HEK293 (cell line): ENCODE results near the gene ABCG8.

Experiments used
- CTCF ChIA-PET: fragments of 350-600 bp; formaldehyde crosslinking; extraction: SDS; loops from one replicate; lab custom pipeline; 2021; ENCODE audit warnings: antibody characterized with exemption; lab: Yijun Ruan, JAX
- POLR2A ChIA-PET: fragments of 300-600 bp; formaldehyde crosslinking; extraction: SDS; loops from one replicate; lab custom pipeline; 2020; ENCODE audit warnings: antibody characterized with exemption, inconsistent platforms; lab: Yijun Ruan, JAX
- H3K27ac ChIP-seq: fragments of 200-500 bp; sonication (Bioruptor generic); 2 replicates; pipeline ENCODE4 v1.5.1; 2014; ENCODE audit warnings: low read depth, low read length, control low read depth, inconsistent platforms; ENCODE audit errors: extremely low read depth
- H3K36me3 ChIP-seq, 2 experiments: fragments of 200-500 bp in 1 of 2; sonication (Bioruptor generic) in 1 of 2; 1 replicate in 1 of 2; 2 replicates in 1 of 2; pipeline ENCODE4 v1.5.1; 2014 to 2017; ENCODE audit warnings: inconsistent platforms in 2 of 2, low read length in 2 of 2; ENCODE audit not compliant: control insufficient read depth in 2 of 2, insufficient read depth in 1 of 2
- H3K4me1 ChIP-seq: fragments of 200-500 bp; sonication (Bioruptor generic); 2 replicates; pipeline ENCODE4 v1.5.1; 2014; ENCODE audit warnings: mild to moderate bottlenecking, low read length, inconsistent platforms; ENCODE audit not compliant: control insufficient read depth, insufficient read depth
- H3K4me3 ChIP-seq: 2 replicates; pipeline ENCODE4 v1.5.1; 2011; ENCODE audit warnings: low read depth, mild to moderate bottlenecking, control low read depth, low read length, moderate library complexity
- H3K9me3 ChIP-seq: fragments of 200-500 bp; sonication (Bioruptor generic); 2 replicates; pipeline ENCODE4 v1.5.1; 2014; ENCODE audit warnings: low read depth, low read length, inconsistent platforms; ENCODE audit not compliant: control insufficient read depth, insufficient read depth
- MEIS1 ChIP-seq: sonication (generic); formaldehyde crosslinking; IDR thresholded peaks from 2 replicates; pipeline ENCODE4 v1.8.1; 2022; ENCODE audit warnings: missing genetic modification reagents, mild to moderate bottlenecking, borderline replicate concordance
- MYNN ChIP-seq: fragments of 450-650 bp; formaldehyde crosslinking; IDR thresholded peaks from 2 replicates; pipeline ENCODE4 v1.5.1; 2016; ENCODE audit warnings: missing biosample characterization, missing genetic modification characterization, borderline replicate concordance
- RBAK ChIP-seq: fragments of 450-650 bp; formaldehyde crosslinking; IDR thresholded peaks from 2 replicates; pipeline ENCODE4 v1.5.1; 2016; ENCODE audit warnings: missing biosample characterization, missing genetic modification characterization
- REST ChIP-seq: fragments of 450-650 bp; formaldehyde crosslinking; IDR thresholded peaks from 2 replicates; pipeline ENCODE4 v1.5.1; 2016; ENCODE audit warnings: missing biosample characterization, missing genetic modification characterization
- SP2 ChIP-seq: fragments of 450-650 bp; formaldehyde crosslinking; IDR thresholded peaks from 2 replicates; pipeline ENCODE4 v1.5.1; 2016; ENCODE audit warnings: missing biosample characterization, missing genetic modification characterization
- YY1 ChIP-seq: fragments of 450-650 bp; formaldehyde crosslinking; IDR thresholded peaks from 2 replicates; pipeline ENCODE4 v1.5.1; 2018; ENCODE audit warnings: missing biosample characterization, missing genetic modification characterization
- ZEB2 ChIP-seq: fragments of 450-650 bp; formaldehyde crosslinking; IDR thresholded peaks from 2 replicates; pipeline ENCODE4 v1.5.1; 2016; ENCODE audit warnings: missing biosample characterization, missing genetic modification characterization
- ZFHX2 ChIP-seq: fragments of 450-650 bp; formaldehyde crosslinking; conservative IDR thresholded peaks from 2 replicates; pipeline ENCODE4 v1.5.1; 2016; ENCODE audit warnings: missing biosample characterization, missing genetic modification characterization
- ZFP37 ChIP-seq: fragments of 450-650 bp; formaldehyde crosslinking; IDR thresholded peaks from 2 replicates; pipeline ENCODE4 v1.5.1; 2016; ENCODE audit warnings: missing biosample characterization, missing genetic modification characterization
- ZIC2 ChIP-seq: fragments of 450-650 bp; formaldehyde crosslinking; IDR thresholded peaks from 2 replicates; pipeline ENCODE4 v1.5.1; 2016; ENCODE audit warnings: missing biosample characterization, missing genetic modification characterization
- ZNF10 ChIP-seq: fragments of 450-650 bp; formaldehyde crosslinking; IDR thresholded peaks from 2 replicates; pipeline ENCODE4 v1.5.1; 2017; ENCODE audit warnings: missing biosample characterization, missing genetic modification characterization
- ZNF132 ChIP-seq: fragments of 450-650 bp; formaldehyde crosslinking; IDR thresholded peaks from 2 replicates; pipeline ENCODE4 v1.5.1; 2017; ENCODE audit warnings: missing biosample characterization, missing genetic modification characterization, borderline replicate concordance
- ZNF138 ChIP-seq: fragments of 450-650 bp; formaldehyde crosslinking; IDR thresholded peaks from 2 replicates; pipeline ENCODE4 v1.5.1; 2016; ENCODE audit warnings: missing biosample characterization, missing genetic modification characterization, borderline replicate concordance
- ZNF155 ChIP-seq: fragments of 450-650 bp; formaldehyde crosslinking; IDR thresholded peaks from 2 replicates; pipeline ENCODE4 v1.5.1; 2016; ENCODE audit warnings: missing biosample characterization, missing genetic modification characterization
- ZNF2 ChIP-seq: fragments of 450-650 bp; formaldehyde crosslinking; IDR thresholded peaks from 2 replicates; pipeline ENCODE4 v1.5.1; 2016; ENCODE audit warnings: missing biosample characterization, missing genetic modification characterization
- ZNF211 ChIP-seq: fragments of 450-650 bp; formaldehyde crosslinking; IDR thresholded peaks from 2 replicates; pipeline ENCODE4 v1.5.1; 2016; ENCODE audit warnings: low read depth, missing biosample characterization, missing genetic modification characterization
- ZNF266 ChIP-seq: fragments of 450-650 bp; formaldehyde crosslinking; IDR thresholded peaks from 2 replicates; pipeline ENCODE4 v1.5.1; 2016; ENCODE audit warnings: missing biosample characterization, missing genetic modification characterization, low read depth
- ZNF302 ChIP-seq: fragments of 450-650 bp; formaldehyde crosslinking; IDR thresholded peaks from 2 replicates; pipeline ENCODE4 v1.5.1; 2016; ENCODE audit warnings: missing biosample characterization, missing genetic modification characterization, low read depth
- ZNF394 ChIP-seq: fragments of 450-650 bp; formaldehyde crosslinking; IDR thresholded peaks from 2 replicates; pipeline ENCODE4 v1.5.1; 2016; ENCODE audit warnings: missing biosample characterization, missing genetic modification characterization, mild to moderate bottlenecking, moderate library complexity, borderline replicate concordance
- ZNF416 ChIP-seq: fragments of 450-650 bp; formaldehyde crosslinking; IDR thresholded peaks from 2 replicates; pipeline ENCODE4 v1.5.1; 2016; ENCODE audit warnings: missing biosample characterization, missing genetic modification characterization
- ZNF426 ChIP-seq: fragments of 450-650 bp; formaldehyde crosslinking; IDR thresholded peaks from 2 replicates; pipeline ENCODE4 v1.5.1; 2017; ENCODE audit warnings: missing biosample characterization, missing genetic modification characterization, mild to moderate bottlenecking, inconsistent platforms, moderate library complexity
- ZNF433 ChIP-seq: fragments of 450-650 bp; formaldehyde crosslinking; IDR thresholded peaks from 2 replicates; pipeline ENCODE4 v1.5.1; 2016; ENCODE audit warnings: missing biosample characterization, missing genetic modification characterization, low read depth
- ZNF48 ChIP-seq: fragments of 450-650 bp; formaldehyde crosslinking; IDR thresholded peaks from 2 replicates; pipeline ENCODE4 v1.5.1; 2016; ENCODE audit warnings: missing biosample characterization, missing genetic modification characterization
- ZNF514 ChIP-seq: fragments of 450-650 bp; formaldehyde crosslinking; IDR thresholded peaks from 2 replicates; pipeline ENCODE4 v1.5.1; 2016; ENCODE audit warnings: missing biosample characterization, missing genetic modification characterization
- ZNF561 ChIP-seq: fragments of 450-650 bp; IDR thresholded peaks from 2 replicates; pipeline ENCODE4 v1.5.1; 2018; ENCODE audit warnings: missing biosample characterization, missing genetic modification characterization, borderline replicate concordance
- ZNF596 ChIP-seq: fragments of 450-650 bp; IDR thresholded peaks from 2 replicates; pipeline ENCODE4 v1.5.0; 2018; ENCODE audit warnings: missing biosample characterization, mild to moderate bottlenecking, missing genetic modification characterization, moderate library complexity
- ZNF626 ChIP-seq: fragments of 450-650 bp; sonication (Bioruptor Pico); formaldehyde crosslinking; IDR thresholded peaks from 2 replicates; pipeline ENCODE4 v1.5.1; 2018; ENCODE audit warnings: missing biosample characterization, missing genetic modification characterization, inconsistent platforms
- ZNF660 ChIP-seq: fragments of 450-650 bp; IDR thresholded peaks from 2 replicates; pipeline ENCODE4 v1.5.1; 2018; ENCODE audit warnings: missing biosample characterization, mild to moderate bottlenecking, missing genetic modification characterization
- ZNF664 ChIP-seq: fragments of 450-650 bp; formaldehyde crosslinking; IDR thresholded peaks from 2 replicates; pipeline ENCODE4 v1.5.1; 2016; ENCODE audit warnings: missing biosample characterization, missing genetic modification characterization
- ZNF747 ChIP-seq: fragments of 450-650 bp; formaldehyde crosslinking; IDR thresholded peaks from 2 replicates; pipeline ENCODE4 v1.5.1; 2016; ENCODE audit warnings: missing biosample characterization, missing genetic modification characterization
- ZNF76 ChIP-seq: fragments of 450-650 bp; formaldehyde crosslinking; IDR thresholded peaks from 2 replicates; pipeline ENCODE4; 2016; ENCODE audit warnings: low read depth, missing biosample characterization, missing genetic modification characterization, borderline replicate concordance

ABCG8 gene

GRCh38 chr2:43840965-43841364, 2.2 kb downstream of the ABCG8 start:
- H3K4me1 ChIP-seq: no peaks in the 10 kb centered on the region
- TF ChIP-seq ZIC2 (tag by site-specific recombination) (no peak), ZNF10 (tag by site-specific recombination) (no peak), ZNF416 (tag by site-specific recombination) (no peak), ZNF664 (no peak), ZNF155 (tag by site-specific recombination) (no peak), ZNF626 (tag by site-specific recombination) (no peak), ZNF266 (no peak), ZNF138 (tag by site-specific recombination) (no peak), ZNF211 (tag by site-specific recombination) (no peak), ZFP37 (tag by site-specific recombination) (no peak), ZEB2 (tag by site-specific recombination) (no peak)
- no peak overlapping the region for H3K4me3 ChIP-seq
- CTCF ChIA-PET: interaction anchor here (0.7 kb wide), 1 partner anchor 42 kb away, joined by 4 read pairs; no protein-coding TSS in a partner anchor
- no peak overlapping the region for H3K27ac ChIP-seq
- no peaks in the 10 kb centered on the region for H3K9me3 ChIP-seq
- H3K36me3 ChIP-seq: no peaks in the 10 kb centered on the region
- POLR2A ChIA-PET: no interaction called here

- POLR2A ChIA-PET: no interaction called here
- Histone ChIP-seq H3K4me3 (no peak overlapping the region), H3K27ac (no peak overlapping the region), H3K4me1 (no peaks in the 10 kb centered on the region), H3K36me3 (no peaks in the 10 kb centered on the region), H3K9me3 (no peaks in the 10 kb centered on the region)
- TF ChIP-seq ZNF596 (tag by site-specific recombination) (no peak), ZNF626 (tag by site-specific recombination) (no peak), ZNF2 (tag by site-specific recombination) (no peak), ZNF514 (tag by site-specific recombination) (no peak), ZNF561 (tag by site-specific recombination) (no peak), SP2 (tag by site-specific recombination) (no peak), ZNF302 (tag by site-specific recombination) (no peak), ZNF76 (tag by site-specific recombination) (no peak)
- CTCF ChIA-PET: interaction anchor here (0.7 kb wide), 1 partner anchor 8 kb away, joined by 3 read pairs; no protein-coding TSS in a partner anchor
Measured at GRCh38 chr2:43841949-43842865, 3.4 kb downstream of the ABCG8 start.

- H3K9me3 ChIP-seq: no peaks in the 10 kb centered on the region
- H3K4me1 ChIP-seq: no peaks in the 10 kb centered on the region
- CTCF ChIA-PET: no interaction called here
- H3K27ac ChIP-seq: no peak overlapping the region
- POLR2A ChIA-PET: no interaction called here
- no peaks in the 10 kb centered on the region for H3K36me3 ChIP-seq
- no peak overlapping the region for H3K4me3 ChIP-seq
- TF ChIP-seq ZNF747 (tag by site-specific recombination): no peak
- TF ChIP-seq REST (tag by site-specific recombination): no peak
- TF ChIP-seq MEIS1 (CRISPR knock-in tag): no peak
- TF ChIP-seq ZNF394 (tag by site-specific recombination): no peak
- TF ChIP-seq MYNN (tag by site-specific recombination): no peak
- TF ChIP-seq YY1 (tag by site-specific recombination): no peak
- no peak for TF ChIP-seq ZNF48
- no peak for TF ChIP-seq ZFHX2 (tag by site-specific recombination)
- TF ChIP-seq ZNF132 (tag by site-specific recombination): no peak
- TF ChIP-seq ZNF433 (tag by site-specific recombination): no peak
- TF ChIP-seq ZNF426 (tag by site-specific recombination): no peak
- no peak for TF ChIP-seq RBAK
- no peak for TF ChIP-seq ZNF660 (tag by site-specific recombination)
Measured at GRCh38 chr2:43842866-43843226, 4.1 kb downstream of the ABCG8 start.
